ENCODE measurements around the gene CAMKMT.

DNA sequence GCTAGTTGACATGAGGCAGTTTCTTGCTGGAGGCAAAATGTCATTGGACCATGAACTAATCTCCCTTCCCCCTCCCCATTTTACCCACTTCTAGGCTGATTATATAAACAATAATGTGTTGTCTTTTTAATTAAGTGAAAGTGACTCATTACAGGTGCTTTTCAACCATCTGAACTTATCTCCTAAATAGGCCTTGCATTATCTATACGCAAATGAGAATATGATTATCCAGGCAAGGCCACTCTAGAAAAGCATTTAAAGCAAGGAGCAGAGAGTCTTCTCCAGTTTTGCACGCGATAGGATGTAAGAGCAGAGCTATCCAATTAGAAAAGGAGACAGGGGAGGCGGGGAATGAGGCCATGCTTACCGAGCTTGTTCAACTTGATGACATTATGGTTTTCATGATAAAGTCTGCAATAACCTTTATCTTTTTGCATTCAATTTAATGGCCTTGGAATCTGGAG is 293.7 kb downstream of the CAMKMT start:
- TF ChIP-seq, protein P1, sequence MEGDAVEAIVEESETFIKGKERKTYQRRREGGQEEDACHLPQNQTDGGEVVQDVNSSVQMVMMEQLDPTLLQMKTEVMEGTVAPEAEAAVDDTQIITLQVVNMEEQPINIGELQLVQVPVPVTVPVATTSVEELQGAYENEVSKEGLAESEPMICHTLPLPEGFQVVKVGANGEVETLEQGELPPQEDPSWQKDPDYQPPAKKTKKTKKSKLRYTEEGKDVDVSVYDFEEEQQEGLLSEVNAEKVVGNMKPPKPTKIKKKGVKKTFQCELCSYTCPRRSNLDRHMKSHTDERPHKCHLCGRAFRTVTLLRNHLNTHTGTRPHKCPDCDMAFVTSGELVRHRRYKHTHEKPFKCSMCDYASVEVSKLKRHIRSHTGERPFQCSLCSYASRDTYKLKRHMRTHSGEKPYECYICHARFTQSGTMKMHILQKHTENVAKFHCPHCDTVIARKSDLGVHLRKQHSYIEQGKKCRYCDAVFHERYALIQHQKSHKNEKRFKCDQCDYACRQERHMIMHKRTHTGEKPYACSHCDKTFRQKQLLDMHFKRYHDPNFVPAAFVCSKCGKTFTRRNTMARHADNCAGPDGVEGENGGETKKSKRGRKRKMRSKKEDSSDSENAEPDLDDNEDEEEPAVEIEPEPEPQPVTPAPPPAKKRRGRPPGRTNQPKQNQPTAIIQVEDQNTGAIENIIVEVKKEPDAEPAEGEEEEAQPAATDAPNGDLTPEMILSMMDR (conservative IDR thresholded peaks at IDR 0.05; ENCODE audit: low read depth in 2 of 2) = no peak
- TF ChIP-seq EZH2phosphoT487 (IDR thresholded peaks at IDR 0.05; ENCODE audit: unreplicated experiment) (no peak), EZH2 (IDR thresholded peaks at IDR 0.05; ENCODE audit: low read depth, unreplicated experiment) (no peak), POLR2AphosphoS5 (IDR thresholded peaks at IDR 0.05; ENCODE audit: low read depth) (no peak), STAT1 (IDR thresholded peaks at IDR 0.05; ENCODE audit: unreplicated experiment) (no peak), NANOG (IDR thresholded peaks at IDR 0.05; ENCODE audit: borderline replicate concordance) (no peak), CREB1 (CRISPR knock-in tag; IDR thresholded peaks at IDR 0.05; ENCODE audit: low read depth) (no peak), ZNF114 (CRISPR knock-in tag; IDR thresholded peaks at IDR 0.05) (no peak), JUNB (IDR thresholded peaks at IDR 0.05; ENCODE audit: unreplicated experiment) (no peak), ZNF331 (CRISPR knock-in tag; IDR thresholded peaks at IDR 0.05; ENCODE audit: low read depth) (no peak), ZNF462 (CRISPR knock-in tag; IDR thresholded peaks at IDR 0.05) (no peak)
- TF ChIP-seq, protein P2, sequence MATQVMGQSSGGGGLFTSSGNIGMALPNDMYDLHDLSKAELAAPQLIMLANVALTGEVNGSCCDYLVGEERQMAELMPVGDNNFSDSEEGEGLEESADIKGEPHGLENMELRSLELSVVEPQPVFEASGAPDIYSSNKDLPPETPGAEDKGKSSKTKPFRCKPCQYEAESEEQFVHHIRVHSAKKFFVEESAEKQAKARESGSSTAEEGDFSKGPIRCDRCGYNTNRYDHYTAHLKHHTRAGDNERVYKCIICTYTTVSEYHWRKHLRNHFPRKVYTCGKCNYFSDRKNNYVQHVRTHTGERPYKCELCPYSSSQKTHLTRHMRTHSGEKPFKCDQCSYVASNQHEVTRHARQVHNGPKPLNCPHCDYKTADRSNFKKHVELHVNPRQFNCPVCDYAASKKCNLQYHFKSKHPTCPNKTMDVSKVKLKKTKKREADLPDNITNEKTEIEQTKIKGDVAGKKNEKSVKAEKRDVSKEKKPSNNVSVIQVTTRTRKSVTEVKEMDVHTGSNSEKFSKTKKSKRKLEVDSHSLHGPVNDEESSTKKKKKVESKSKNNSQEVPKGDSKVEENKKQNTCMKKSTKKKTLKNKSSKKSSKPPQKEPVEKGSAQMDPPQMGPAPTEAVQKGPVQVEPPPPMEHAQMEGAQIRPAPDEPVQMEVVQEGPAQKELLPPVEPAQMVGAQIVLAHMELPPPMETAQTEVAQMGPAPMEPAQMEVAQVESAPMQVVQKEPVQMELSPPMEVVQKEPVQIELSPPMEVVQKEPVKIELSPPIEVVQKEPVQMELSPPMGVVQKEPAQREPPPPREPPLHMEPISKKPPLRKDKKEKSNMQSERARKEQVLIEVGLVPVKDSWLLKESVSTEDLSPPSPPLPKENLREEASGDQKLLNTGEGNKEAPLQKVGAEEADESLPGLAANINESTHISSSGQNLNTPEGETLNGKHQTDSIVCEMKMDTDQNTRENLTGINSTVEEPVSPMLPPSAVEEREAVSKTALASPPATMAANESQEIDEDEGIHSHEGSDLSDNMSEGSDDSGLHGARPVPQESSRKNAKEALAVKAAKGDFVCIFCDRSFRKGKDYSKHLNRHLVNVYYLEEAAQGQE (IDR thresholded peaks at IDR 0.05; ENCODE audit: unreplicated experiment) = no peak
- TF ChIP-seq, protein P3, sequence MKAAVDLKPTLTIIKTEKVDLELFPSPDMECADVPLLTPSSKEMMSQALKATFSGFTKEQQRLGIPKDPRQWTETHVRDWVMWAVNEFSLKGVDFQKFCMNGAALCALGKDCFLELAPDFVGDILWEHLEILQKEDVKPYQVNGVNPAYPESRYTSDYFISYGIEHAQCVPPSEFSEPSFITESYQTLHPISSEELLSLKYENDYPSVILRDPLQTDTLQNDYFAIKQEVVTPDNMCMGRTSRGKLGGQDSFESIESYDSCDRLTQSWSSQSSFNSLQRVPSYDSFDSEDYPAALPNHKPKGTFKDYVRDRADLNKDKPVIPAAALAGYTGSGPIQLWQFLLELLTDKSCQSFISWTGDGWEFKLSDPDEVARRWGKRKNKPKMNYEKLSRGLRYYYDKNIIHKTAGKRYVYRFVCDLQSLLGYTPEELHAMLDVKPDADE (IDR thresholded peaks at IDR 0.05) = no peak

All from GM23338 (cell line).